Activated CD4-positive, alpha-beta T cell treated with anti-CD3 and anti-CD28 coated beads for 24 hours (primary cell): ENCODE data around the gene PACSIN1.

Experiments used
- DNase-seq, 2 donors: peaks; one replicate each; pipeline ENCODE4 v3.0.0-alpha.2; 2020; ENCODE audit warnings: low read depth in 2 of 2

Gene PACSIN1

GRCh38 chr6:34465531-34466241 lies at the start of gene PACSIN1:
PACSIN1 (plus strand) TSS chr6:34466076; CDS start chr6:34526306, 60,230 bp downstream.
- DNase-seq: no peak

- no peak for DNase-seq
These were observed 49.0 kb upstream of the PACSIN1 start for GRCh38 chr6:34416877-34417371.

- no peak for DNase-seq
These were observed 47.5 kb upstream of the PACSIN1 start for GRCh38 chr6:34418367-34418766.

GRCh38 chr6:34423254-34423653 lies 42.6 kb upstream of the PACSIN1 start:
- DNase-seq: no peak

GRCh38 chr6:34424200-34425131 lies 41.4 kb upstream of the PACSIN1 start:
- DNase-seq: no peak

- DNase-seq: peak in 1 of 2 donors; percentile 19
These were observed 40.8 kb upstream of the PACSIN1 start for GRCh38 chr6:34425132-34425497.

- peak; percentile 91 for DNase-seq
These were observed 40.1 kb upstream of the PACSIN1 start, which contains the start of gene RPS10 for GRCh38 chr6:34425498-34426410. RPS10 (minus strand) TSS chr6:34426069; CDS start chr6:34425221, 848 bp downstream.

- DNase-seq: no peak
These were observed 30.0 kb upstream of the PACSIN1 start for GRCh38 chr6:34435916-34436315.

- DNase-seq: no peak
These were observed 28.9 kb upstream of the PACSIN1 start for GRCh38 chr6:34436803-34437643.

GRCh38 chr6:34437644-34437970 lies 28.3 kb upstream of the PACSIN1 start:
- DNase-seq: no peak

GRCh38 chr6:34438705-34439104 lies 27.2 kb upstream of the PACSIN1 start:
- no peak for DNase-seq

GRCh38 chr6:34439442-34439841 lies 26.4 kb upstream of the PACSIN1 start:
- DNase-seq: no peak

GRCh38 chr6:34441526-34441925 lies 24.4 kb upstream of the PACSIN1 start:
- DNase-seq: no peak

- DNase-seq: no peak
These were observed 20.5 kb upstream of the PACSIN1 start for GRCh38 chr6:34445313-34445860.

GRCh38 chr6:34447386-34447785 lies 18.5 kb upstream of the PACSIN1 start:
- no peak for DNase-seq

GRCh38 chr6:34447910-34448309 lies 18.0 kb upstream of the PACSIN1 start:
- no peak for DNase-seq

- no peak for DNase-seq
These were observed 14.7 kb upstream of the PACSIN1 start for GRCh38 chr6:34451192-34451591.

- DNase-seq: no peak
These were observed 10.0 kb upstream of the PACSIN1 start for GRCh38 chr6:34455831-34456230.

- no peak for DNase-seq
These were observed 8.5 kb upstream of the PACSIN1 start for GRCh38 chr6:34457382-34457741.
